Thyroid gland (tissue), 4 donors: ENCODE results near the gene PARVB.

Experiments
- POLR2A ChIP-seq, 2 donors: fragments of 450-650 bp; IDR thresholded peaks; one replicate each; pipeline ENCODE4 v1.6.1; 2017; ENCODE audit warnings: antibody characterized with exemption in 2 of 2, mild to moderate bottlenecking in 2 of 2, moderate library complexity in 1 of 2
- TF ChIP-seq, protein P1 (sequence below), 6 experiments: fragments of 200-600 bp in 3 of 6; fragments of 450-650 bp in 3 of 6; sonication (generic) in 3 of 6; IDR thresholded peaks; one replicate each; pipeline ENCODE4 v1.5.1; 2016 to 2019; ENCODE audit warnings: antibody characterized with exemption in 6 of 6, mild to moderate bottlenecking in 2 of 6, inconsistent platforms in 1 of 6, moderate library complexity in 1 of 6

DNA sequence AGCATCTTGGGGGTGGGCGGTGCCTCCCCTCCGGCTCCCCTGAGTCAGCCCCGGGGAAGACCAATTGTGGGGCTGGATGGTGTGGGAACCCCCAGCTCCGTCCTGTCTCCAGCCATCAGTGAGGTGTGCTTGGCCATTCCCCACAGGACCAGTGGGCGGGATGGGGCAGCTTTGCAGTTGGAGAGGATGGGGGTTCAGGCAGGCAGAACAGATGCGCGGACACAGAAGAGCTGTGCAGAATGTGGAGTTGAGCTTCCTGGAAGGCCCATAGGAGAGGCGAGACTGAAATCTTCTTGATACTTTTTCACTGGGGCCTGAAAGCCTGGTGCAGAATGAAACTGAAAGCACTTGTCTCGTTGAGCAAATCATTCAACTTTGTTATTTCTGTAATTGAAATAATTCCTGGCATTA is 23.8 kb downstream of the PARVB start:
- no peak for TF ChIP-seq POLR2A (IDR thresholded peaks at IDR 0.05)
- TF ChIP-seq, protein P1, sequence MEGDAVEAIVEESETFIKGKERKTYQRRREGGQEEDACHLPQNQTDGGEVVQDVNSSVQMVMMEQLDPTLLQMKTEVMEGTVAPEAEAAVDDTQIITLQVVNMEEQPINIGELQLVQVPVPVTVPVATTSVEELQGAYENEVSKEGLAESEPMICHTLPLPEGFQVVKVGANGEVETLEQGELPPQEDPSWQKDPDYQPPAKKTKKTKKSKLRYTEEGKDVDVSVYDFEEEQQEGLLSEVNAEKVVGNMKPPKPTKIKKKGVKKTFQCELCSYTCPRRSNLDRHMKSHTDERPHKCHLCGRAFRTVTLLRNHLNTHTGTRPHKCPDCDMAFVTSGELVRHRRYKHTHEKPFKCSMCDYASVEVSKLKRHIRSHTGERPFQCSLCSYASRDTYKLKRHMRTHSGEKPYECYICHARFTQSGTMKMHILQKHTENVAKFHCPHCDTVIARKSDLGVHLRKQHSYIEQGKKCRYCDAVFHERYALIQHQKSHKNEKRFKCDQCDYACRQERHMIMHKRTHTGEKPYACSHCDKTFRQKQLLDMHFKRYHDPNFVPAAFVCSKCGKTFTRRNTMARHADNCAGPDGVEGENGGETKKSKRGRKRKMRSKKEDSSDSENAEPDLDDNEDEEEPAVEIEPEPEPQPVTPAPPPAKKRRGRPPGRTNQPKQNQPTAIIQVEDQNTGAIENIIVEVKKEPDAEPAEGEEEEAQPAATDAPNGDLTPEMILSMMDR (IDR thresholded peaks at IDR 0.05), result no peak
